Spleen (tissue), 11 donors: ENCODE data around the gene RAPGEF6. TPM values are rescaled to one million over a fixed set of nuclear protein-coding genes. Genes with fewer than 3 reads are reported as not detected.
"Not testable (repeated sequence)": the region's sequence is repeated elsewhere in the genome, so short reads cannot be mapped to it uniquely, and the experiment has no call there.

Experiments used
- DNase-seq: peaks from one replicate; pipeline ENCODE4 v3.0.0-alpha.2; 2020
- H3K27ac ChIP-seq, 8 donors: fragments of 200-600 bp; sonication (generic) in 7 of 8; 1 replicate in 4 of 8; 2 replicates in 4 of 8; pipeline versions ENCODE4 v1.5.0 to v1.8.0; 2016 to 2021; ENCODE audit warnings: inconsistent platforms in 4 of 8, mild to moderate bottlenecking in 4 of 8, moderate library complexity in 1 of 8
- H3K27me3 ChIP-seq, 7 donors: fragments of 200-600 bp; sonication (generic) in 6 of 7; replicated peaks in 1 of 7; 1 replicate in 4 of 7; 2 replicates in 3 of 7; pipeline versions ENCODE4 v1.5.0 to v1.8.0; 2016 to 2021; ENCODE audit warnings: inconsistent platforms in 3 of 7, mild to moderate bottlenecking in 1 of 7
- H3K36me3 ChIP-seq, 6 donors: fragments of 200-600 bp; sonication (generic) in 5 of 6; 1 replicate in 4 of 6; 2 replicates in 2 of 6; pipeline versions ENCODE4 v1.5.0 to v1.8.0; 2016 to 2021; ENCODE audit warnings: inconsistent platforms in 2 of 6
- H3K4me1 ChIP-seq, 6 donors: fragments of 200-600 bp; sonication (generic) in 5 of 6; 1 replicate in 3 of 6; 2 replicates in 3 of 6; pipeline versions ENCODE4 v1.5.0 to v1.8.0; 2016 to 2021; ENCODE audit warnings: inconsistent platforms in 3 of 6
- H3K4me3 ChIP-seq, 8 donors: fragments of 200-600 bp; sonication (generic) in 7 of 8; 1 replicate in 4 of 8; 2 replicates in 4 of 8; pipeline versions ENCODE4 v1.5.0 to v1.8.0; 2016 to 2021; ENCODE audit warnings: inconsistent platforms in 4 of 8, mild to moderate bottlenecking in 4 of 8, moderate library complexity in 2 of 8
- H3K9me3 ChIP-seq, 8 donors: fragments of 200-600 bp; sonication (generic) in 7 of 8; 1 replicate in 4 of 8; 2 replicates in 4 of 8; pipeline versions ENCODE4 v1.5.0 to v1.8.0; 2016 to 2021; ENCODE audit warnings: inconsistent platforms in 4 of 8
- POLR2A ChIP-seq, 3 donors: fragments of 450-650 bp; IDR thresholded peaks; one replicate each; pipeline ENCODE4 v1.5.1; 2017; ENCODE audit warnings: antibody characterized with exemption in 3 of 3, mild to moderate bottlenecking in 1 of 3
- POLR2AphosphoS5 ChIP-seq, 3 donors: sonication (generic); formaldehyde crosslinking; IDR thresholded peaks; one replicate each; pipeline ENCODE4 v1.5.1; 2017; ENCODE audit warnings: antibody characterized with exemption in 3 of 3
- WGBS, 5 donors: extraction: QIAGEN DNeasy Blood & Tissue Kit in 3 of 5; methylation state at CpG; one replicate each; pipeline versions ENCODE4 v1.1.5 to v1.1.7; 2013 to 2018; 5-methylcytosine and 5-hydroxymethylcytosine counted together
- intact Hi-C: fragments of 100-400 bp; cut with DNase I; formaldehyde crosslinking; loops from one replicate; pipeline ENCODE4 v1.15.0; 2023; ENCODE audit warnings: low total_unique reads
- polyA plus RNA-seq, 3 donors: library from polyadenylated mRNA; stranded (reverse); fragments of 200-250 nt; gene quantifications; one replicate each; pipeline ENCODE4 v1.2.1, GENCODE V29; 2013
- total RNA-seq, 7 donors: library from RNA; depleted of rRNA in 3 of 7; stranded (reverse); fragments of >200 nt in 3 of 7; fragmentation: NEBNext Ultra II Directional in 4 of 7; extraction: Animal tissue kit (Norgen Biotek cat#: 25700) in 4 of 7; gene quantifications; one replicate each; pipeline versions ENCODE4 v1.1.0 to v1.2.1, GENCODE V29; 2016 to 2021
- TF ChIP-seq, protein P1 (sequence below), 11 experiments: fragments of 200-600 bp in 7 of 11; fragments of 450-650 bp in 4 of 11; sonication (generic) in 4 of 11; IDR thresholded peaks in 8 of 11; conservative IDR thresholded peaks in 3 of 11; 1 replicate in 7 of 11; 2 replicates in 4 of 11; pipeline versions ENCODE4 v1.4.0 to v1.8.0; 2016 to 2021; ENCODE audit warnings: antibody characterized with exemption in 11 of 11, inconsistent platforms in 4 of 11, mild to moderate bottlenecking in 1 of 11
- donor health status: healthy with polysubstance abuse.
- donor health status: DM: no; HTN: no; CAD: no; lungs with moderate emphysema.
- donor health status: DM: no; HTN: no; CAD: no.
- donor health status: Bipolar disorder and iron deficiency.
- donor health status: healthy.
- donor health status: DM: no; HTN: no; CAD: no.
- donor health status: DM: yes; HTN: yes; CAD: no.

The RAPGEF6 gene
- total and polyA plus RNA-seq, 10 donors, result 3.8 to 56.4 (median 43.2) TPM

DNA sequence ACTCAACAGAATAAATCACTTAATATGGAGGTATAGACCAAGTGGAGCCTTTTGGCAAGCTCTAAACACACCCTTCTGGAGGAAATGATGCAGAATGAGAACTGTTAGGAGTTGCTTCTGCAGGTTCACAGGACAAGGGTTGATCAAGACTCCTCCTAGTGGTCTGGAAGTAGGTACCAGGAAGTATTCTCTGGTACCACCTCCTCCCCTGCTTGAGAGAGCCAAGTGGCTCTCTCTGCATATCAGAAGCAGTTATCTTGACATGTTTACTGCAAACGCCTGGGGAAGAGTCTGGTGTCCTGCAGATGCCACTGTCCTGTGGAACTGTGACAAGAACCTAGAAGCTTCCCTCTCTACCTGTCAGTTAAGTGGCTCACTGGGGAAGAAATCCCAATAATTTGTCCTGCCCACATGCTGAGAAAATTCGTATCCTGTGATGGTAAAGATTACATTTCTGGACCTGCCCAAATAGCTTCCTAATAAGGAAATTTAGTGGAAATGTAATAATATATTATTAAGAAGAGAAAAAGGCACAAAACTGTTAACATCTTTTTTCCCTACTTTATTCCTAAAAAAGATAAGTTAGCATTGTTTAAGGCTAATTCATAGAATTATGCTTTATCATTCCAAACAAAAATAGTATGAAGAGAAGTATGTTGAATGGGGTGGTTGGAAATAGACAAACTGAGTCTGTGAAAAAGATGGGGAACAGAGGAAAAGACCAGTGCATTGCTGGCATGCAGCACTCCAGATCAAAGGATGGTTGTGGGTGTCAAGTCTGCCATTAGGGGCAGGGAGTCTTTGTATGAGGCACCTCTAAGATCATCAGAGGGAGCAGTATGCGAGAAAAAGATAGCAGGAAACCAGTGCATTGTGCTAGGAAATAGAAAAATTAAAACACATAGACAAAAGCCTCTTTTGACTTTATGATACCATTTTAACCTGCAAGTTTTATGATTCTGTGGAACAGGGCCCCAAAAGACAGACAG is 252.3 kb downstream of the RAPGEF6 start:
- peaks cover 0 to 27% (median 19%) of the 10 kb centered on the region in 6 donors for H3K36me3 ChIP-seq
- 49 to 77% (median 56%) methylated on average over 2 to 3 of the region's 3 CpGs for WGBS, 5 donors
- H3K27ac ChIP-seq, result peak overlapping the region in 7 of 8 donors; percentile 89 to 96 (median 93)
- no peak for DNase-seq
- intact Hi-C loops, result loop anchor here (10.0 kb wide), 2 partner anchors 108 to 218 kb away; partner anchors contain the start of gene HINT1
- H3K27me3 ChIP-seq, result no peaks in the 10 kb centered on the region
- H3K4me1 ChIP-seq, result peaks cover 53 to 97% (median 68%) of the 10 kb centered on the region in 6 donors
- TF ChIP-seq POLR2A (IDR thresholded peaks at IDR 0.05) (no peak), POLR2AphosphoS5 (IDR thresholded peaks at IDR 0.05) (peak in 1 of 3 donors; percentile 82)
- TF ChIP-seq, protein P1, sequence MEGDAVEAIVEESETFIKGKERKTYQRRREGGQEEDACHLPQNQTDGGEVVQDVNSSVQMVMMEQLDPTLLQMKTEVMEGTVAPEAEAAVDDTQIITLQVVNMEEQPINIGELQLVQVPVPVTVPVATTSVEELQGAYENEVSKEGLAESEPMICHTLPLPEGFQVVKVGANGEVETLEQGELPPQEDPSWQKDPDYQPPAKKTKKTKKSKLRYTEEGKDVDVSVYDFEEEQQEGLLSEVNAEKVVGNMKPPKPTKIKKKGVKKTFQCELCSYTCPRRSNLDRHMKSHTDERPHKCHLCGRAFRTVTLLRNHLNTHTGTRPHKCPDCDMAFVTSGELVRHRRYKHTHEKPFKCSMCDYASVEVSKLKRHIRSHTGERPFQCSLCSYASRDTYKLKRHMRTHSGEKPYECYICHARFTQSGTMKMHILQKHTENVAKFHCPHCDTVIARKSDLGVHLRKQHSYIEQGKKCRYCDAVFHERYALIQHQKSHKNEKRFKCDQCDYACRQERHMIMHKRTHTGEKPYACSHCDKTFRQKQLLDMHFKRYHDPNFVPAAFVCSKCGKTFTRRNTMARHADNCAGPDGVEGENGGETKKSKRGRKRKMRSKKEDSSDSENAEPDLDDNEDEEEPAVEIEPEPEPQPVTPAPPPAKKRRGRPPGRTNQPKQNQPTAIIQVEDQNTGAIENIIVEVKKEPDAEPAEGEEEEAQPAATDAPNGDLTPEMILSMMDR (IDR thresholded peaks at IDR 0.05 in 8 of 11, conservative IDR thresholded peaks at IDR 0.05 in 3 of 11), result peak; percentile 31 to 74 (median 61)
- no peaks in the 10 kb centered on the region for H3K9me3 ChIP-seq
- H3K4me3 ChIP-seq, result peak overlapping the region in 1 of 8 donors; percentile 3

DNA sequence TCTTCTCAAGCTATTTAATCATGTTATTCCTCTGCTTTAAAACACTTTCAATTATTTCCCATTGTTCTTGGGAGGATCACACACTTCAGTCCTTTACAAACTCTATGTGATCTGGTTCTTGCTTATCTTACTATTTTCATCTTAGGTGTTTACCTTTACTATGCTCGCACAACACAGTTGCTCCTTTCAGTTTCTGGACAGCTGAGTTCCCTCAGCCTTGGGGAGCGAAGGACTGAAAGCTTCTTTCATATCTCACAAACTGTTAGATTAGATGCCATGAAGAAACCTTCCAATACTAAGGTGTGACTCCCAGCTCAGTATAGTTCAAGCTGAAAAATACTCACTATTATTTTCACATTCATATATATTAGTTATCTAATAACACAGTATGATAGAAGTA is 253.3 kb downstream of the RAPGEF6 start:
- peaks cover 62 to 97% (median 74%) of the 10 kb centered on the region in 6 donors for H3K4me1 ChIP-seq
- TF ChIP-seq POLR2A (IDR thresholded peaks at IDR 0.05) (no peak), POLR2AphosphoS5 (IDR thresholded peaks at IDR 0.05) (no peak)
- TF ChIP-seq, protein P1 (IDR thresholded peaks at IDR 0.05 in 8 of 11, conservative IDR thresholded peaks at IDR 0.05 in 3 of 11), result no peak
- 44 to 65% (median 60%) methylated on average over 2 of the region's 2 CpGs for WGBS, 5 donors
- H3K27ac ChIP-seq, result peak overlapping the region; percentile 85 to 96 (median 93)
- peaks cover 0 to 17% (median 14%) of the 10 kb centered on the region in 6 donors for H3K36me3 ChIP-seq
- H3K27me3 ChIP-seq, result no peaks in the 10 kb centered on the region
- DNase-seq, result no peak
- no peaks in the 10 kb centered on the region for H3K9me3 ChIP-seq
- no peak overlapping the region for H3K4me3 ChIP-seq
- intact Hi-C loops, result loop anchor here (10.0 kb wide), 2 partner anchors 107 to 217 kb away; partner anchors contain the start of gene HINT1

DNA sequence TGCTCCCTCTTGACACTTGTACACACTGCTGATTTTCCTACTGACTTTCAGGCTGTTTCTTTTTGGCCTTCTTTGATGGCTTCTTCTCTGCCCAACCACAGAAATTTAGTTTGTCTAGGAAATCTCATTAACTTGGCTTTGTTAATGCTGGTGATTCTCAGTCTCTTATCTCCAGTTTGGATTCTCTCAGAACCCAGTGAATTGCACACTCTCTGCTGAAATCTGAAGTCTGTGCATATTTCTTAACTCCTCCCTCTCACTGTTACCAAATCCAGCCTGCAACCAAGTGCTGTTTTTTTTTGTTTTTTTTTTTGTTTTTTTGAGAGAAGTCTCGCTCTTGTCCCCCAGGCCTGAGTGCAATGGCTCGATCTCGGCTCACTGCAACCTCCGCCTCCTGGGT is 254.0 kb downstream of the RAPGEF6 start:
- 68 to 83% (median 68%) methylated on average over 4 of the region's 4 CpGs for WGBS, 5 donors
- Histone ChIP-seq H3K4me1 (peaks cover 67 to 97% (median 80%) of the 10 kb centered on the region in 6 donors), H3K27ac (peak overlapping the region; percentile 85 to 96 (median 93)), H3K36me3 (peaks cover 0 to 10% (median 7%) of the 10 kb centered on the region in 6 donors), H3K4me3 (peak overlapping the region in 1 of 8 donors; percentile 31), H3K9me3 (no peaks in the 10 kb centered on the region), H3K27me3 (no peaks in the 10 kb centered on the region)
- DNase-seq, result no peak
- intact Hi-C loops, result loop anchor here (10.0 kb wide), 2 partner anchors 106 to 216 kb away; partner anchors contain the start of gene HINT1
- TF ChIP-seq, protein P1 (IDR thresholded peaks at IDR 0.05 in 8 of 11, conservative IDR thresholded peaks at IDR 0.05 in 3 of 11), result no peak
- TF ChIP-seq POLR2AphosphoS5 (IDR thresholded peaks at IDR 0.05) (no peak), POLR2A (IDR thresholded peaks at IDR 0.05) (no peak)

DNA sequence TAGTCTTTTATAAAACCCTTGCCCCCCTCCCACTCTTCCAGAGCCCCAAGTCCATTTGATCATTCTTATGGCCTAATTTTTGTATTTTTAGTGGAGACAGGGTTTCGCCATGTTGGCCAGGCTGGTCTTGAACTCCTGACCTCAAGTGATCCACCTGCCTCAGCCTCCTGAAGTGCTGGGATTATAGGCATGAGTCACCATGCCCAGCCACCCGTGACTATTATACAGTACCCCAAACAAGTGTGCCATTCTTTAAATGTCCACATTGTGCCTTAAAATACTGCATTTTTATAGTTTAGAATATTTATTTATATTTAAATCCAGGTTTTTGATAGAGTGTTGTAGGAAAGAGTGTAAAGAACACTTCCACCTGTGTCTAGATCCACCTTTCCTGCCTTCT is 254.8 kb downstream of the RAPGEF6 start:
- WGBS, 5 donors, result 53 to 82% (median 67%) methylated on average over 2 of the region's 2 CpGs
- H3K9me3 ChIP-seq, H3K27me3 ChIP-seq, H3K36me3 ChIP-seq, DNase-seq: not testable (repeated sequence)
- H3K4me1 ChIP-seq, result peaks cover 75 to 100% (median 87%) of the 10 kb centered on the region in 6 donors
- H3K4me3 ChIP-seq, result peak overlapping the region in 1 of 8 donors; percentile 31
- intact Hi-C loops, result loop anchor here (10.0 kb wide), 2 partner anchors 105 to 215 kb away; partner anchors contain the start of gene HINT1
- peak overlapping the region; percentile 85 to 96 (median 93) for H3K27ac ChIP-seq
